ENCODE data around the gene C21orf91.

DNA sequence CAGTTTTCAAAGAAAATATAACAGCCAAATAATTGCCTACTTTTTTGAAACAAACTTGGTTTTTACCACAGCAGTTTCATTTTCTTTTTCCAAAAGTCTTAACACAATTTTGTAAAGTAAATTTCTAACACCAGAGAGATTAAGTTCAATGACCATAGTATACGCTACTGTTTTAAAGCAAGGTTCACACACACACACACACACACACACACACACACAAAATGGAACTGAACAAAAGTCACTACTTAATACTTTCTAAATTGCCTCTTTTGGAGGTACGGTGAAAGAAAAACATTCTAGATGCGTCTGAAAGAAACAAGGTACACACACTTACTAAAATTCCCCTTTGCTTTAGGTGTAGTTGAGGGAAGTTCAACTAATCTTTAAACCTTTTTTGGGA lies 30.1 kb downstream of the C21orf91 start:
- TF ChIP-seq, protein P1, sequence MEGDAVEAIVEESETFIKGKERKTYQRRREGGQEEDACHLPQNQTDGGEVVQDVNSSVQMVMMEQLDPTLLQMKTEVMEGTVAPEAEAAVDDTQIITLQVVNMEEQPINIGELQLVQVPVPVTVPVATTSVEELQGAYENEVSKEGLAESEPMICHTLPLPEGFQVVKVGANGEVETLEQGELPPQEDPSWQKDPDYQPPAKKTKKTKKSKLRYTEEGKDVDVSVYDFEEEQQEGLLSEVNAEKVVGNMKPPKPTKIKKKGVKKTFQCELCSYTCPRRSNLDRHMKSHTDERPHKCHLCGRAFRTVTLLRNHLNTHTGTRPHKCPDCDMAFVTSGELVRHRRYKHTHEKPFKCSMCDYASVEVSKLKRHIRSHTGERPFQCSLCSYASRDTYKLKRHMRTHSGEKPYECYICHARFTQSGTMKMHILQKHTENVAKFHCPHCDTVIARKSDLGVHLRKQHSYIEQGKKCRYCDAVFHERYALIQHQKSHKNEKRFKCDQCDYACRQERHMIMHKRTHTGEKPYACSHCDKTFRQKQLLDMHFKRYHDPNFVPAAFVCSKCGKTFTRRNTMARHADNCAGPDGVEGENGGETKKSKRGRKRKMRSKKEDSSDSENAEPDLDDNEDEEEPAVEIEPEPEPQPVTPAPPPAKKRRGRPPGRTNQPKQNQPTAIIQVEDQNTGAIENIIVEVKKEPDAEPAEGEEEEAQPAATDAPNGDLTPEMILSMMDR (IDR thresholded peaks at IDR 0.05; ENCODE audit: insufficient read depth, low read length, poor library complexity, severe bottlenecking) = no peak
- no peak for TF ChIP-seq EZH2phosphoT487 (conservative IDR thresholded peaks at IDR 0.05; ENCODE audit: low read length)
